Measurements from ENCODE around the gene EIF2AK2.

- TF ChIP-seq POLR2A (IDR thresholded peaks at IDR 0.05; ENCODE audit: low read length) (no peak), GATA1 (IDR thresholded peaks at IDR 0.05; ENCODE audit: low read depth, low read length) (no peak)
Measured at GRCh38 chr2:37190290-37190689, 33.5 kb upstream of the EIF2AK2 start.

Data from erythroblast (primary cell).